OCI-LY7 (cell line): ENCODE results near the gene PPM1H.

Experiments used
- CTCF ChIP-seq: fragments of 200-600 bp; sonication (generic); conservative IDR thresholded peaks from 2 replicates; pipeline ENCODE4 v1.5.1; 2014; ENCODE audit warnings: mild to moderate bottlenecking, antibody characterized with exemption, low read length, moderate library complexity, mixed read lengths
- EZH2phosphoT487 ChIP-seq: fragments of 200-600 bp; sonication (generic); IDR thresholded peaks from 2 replicates; pipeline ENCODE4 v1.6.1; 2018; ENCODE audit warnings: low read depth, borderline replicate concordance, mild to moderate bottlenecking, mixed run types, antibody characterized with exemption, low read length, moderate library complexity, mixed read lengths

- TF ChIP-seq CTCF: no peak
- TF ChIP-seq EZH2phosphoT487: no peak
These were observed 229.1 kb downstream of the PPM1H start for GRCh38 chr12:62705846-62706245.
